Astrocyte of the hippocampus (primary cell): Measurements from ENCODE around the gene ELOA2.
"Not testable (repeated sequence)": the region's sequence is repeated elsewhere in the genome, so short reads cannot be mapped to it uniquely, and the experiment has no call there.

Source experiments
- DNase-seq: peaks from one replicate; pipeline ENCODE4 v3.0.0; 2011; ENCODE audit warnings: low read depth, low spot score

ELOA2 gene

GRCh38 chr18:47023769-47024465 lies 11.5 kb downstream of the ELOA2 start:
- not testable (repeated sequence) for DNase-seq

DNA sequence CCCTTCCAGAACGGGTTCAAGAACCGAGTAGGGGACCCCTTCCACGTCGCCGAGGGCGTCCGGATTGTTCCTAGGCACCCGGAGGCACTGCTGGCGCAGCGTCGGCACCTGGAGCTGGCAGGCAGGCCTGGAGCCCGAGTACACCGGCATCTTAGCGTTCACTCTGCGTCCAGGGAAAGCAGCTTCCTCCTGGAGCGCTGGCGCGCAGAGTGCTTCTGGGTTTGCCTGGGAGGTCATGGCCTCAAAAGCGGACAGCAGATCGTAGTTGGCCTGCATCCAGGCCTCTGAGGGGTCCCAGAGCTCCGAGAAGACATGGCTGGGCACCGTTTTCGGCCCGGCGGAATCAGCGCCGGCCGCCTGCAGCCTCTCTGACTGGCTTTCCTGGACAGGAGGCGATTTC lies 12.6 kb downstream of the ELOA2 start:
- not testable (repeated sequence) for DNase-seq

DNA sequence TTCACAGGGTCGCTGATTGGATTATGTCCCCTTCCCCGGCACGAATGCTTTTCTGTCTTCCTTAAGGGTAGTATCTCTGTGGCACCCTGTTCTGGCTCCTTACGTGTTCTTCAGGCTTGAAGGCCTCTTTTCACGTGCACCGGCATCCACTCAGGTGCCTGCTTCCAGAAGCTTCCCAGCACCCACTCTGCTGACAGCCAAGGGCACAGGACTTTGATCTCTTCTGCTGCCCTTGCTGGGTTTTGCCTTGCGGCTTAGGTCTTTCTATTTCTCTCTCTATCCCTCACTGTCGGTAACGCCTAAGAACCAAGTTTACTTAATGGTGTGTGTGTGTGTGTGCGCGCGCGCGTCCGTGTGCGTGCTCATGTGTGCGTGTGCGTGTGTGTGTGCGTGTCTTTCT lies 14.7 kb downstream of the ELOA2 start:
- not testable (repeated sequence) for DNase-seq

GRCh38 chr18:47019870-47020269 lies 15.6 kb downstream of the ELOA2 start:
- DNase-seq, result not testable (repeated sequence)
